Activated T-cell treated with anti-CD3 and anti-CD28 coated beads, Interleukin-2, amount 50 U/mL, for 72 hours (primary cell): ENCODE measurements around the gene SLC23A2. TPM values are rescaled to one million over a fixed set of nuclear protein-coding genes. Genes with fewer than 3 reads are reported as not detected.
A peak's percentile ranks its signal among the peaks of the same experiment; 100 is the strongest.

Source experiments
- ATAC-seq, 2 donors: fragments of 150-1000 bp; cut with Tn5 transposase; replicated peaks in 1 of 2; 2 replicates each; pipeline ENCODE4 v1.10.0; 2021; ENCODE audit warnings: moderate library complexity in 2 of 2, mild to moderate bottlenecking in 1 of 2
- DNase-seq, 2 donors: peaks; one replicate each; pipeline ENCODE4 v3.0.0; 2021 to 2022; ENCODE audit warnings: mixed read lengths in 1 of 2
- H3K27ac Mint-ChIP-seq: one replicate; pipeline ENCODE4 v1.8.0; 2022; ENCODE audit warnings: mild to moderate bottlenecking, moderate library complexity, mixed read lengths
- H3K27me3 Mint-ChIP-seq: one replicate; pipeline ENCODE4 v1.8.0; 2022; ENCODE audit warnings: low read depth, mixed read lengths
- H3K36me3 Mint-ChIP-seq, 2 donors: one replicate each; pipeline ENCODE4 v1.8.0; 2022; ENCODE audit warnings: mixed read lengths in 2 of 2, mild to moderate bottlenecking in 1 of 2; ENCODE audit not compliant: insufficient read depth in 2 of 2
- H3K4me1 Mint-ChIP-seq: one replicate; pipeline ENCODE4 v1.8.0; 2022; ENCODE audit warnings: low read depth, mixed read lengths
- H3K4me3 Mint-ChIP-seq, 2 donors: one replicate each; pipeline ENCODE4 v1.8.0; 2022; ENCODE audit warnings: mild to moderate bottlenecking in 2 of 2, mixed read lengths in 2 of 2, moderate library complexity in 2 of 2
- H3K9me3 Mint-ChIP-seq, 2 donors: one replicate each; pipeline ENCODE4 v1.8.0; 2022; ENCODE audit warnings: mixed read lengths in 2 of 2
- total RNA-seq, 2 donors: library from RNA; stranded (reverse); gene quantifications; one replicate each; pipeline ENCODE4 v1.2.3, GENCODE V29; 2022

SLC23A2 gene
- total RNA-seq, 2 donors from 2014 or later: 21.4 to 22.2 TPM

DNA sequence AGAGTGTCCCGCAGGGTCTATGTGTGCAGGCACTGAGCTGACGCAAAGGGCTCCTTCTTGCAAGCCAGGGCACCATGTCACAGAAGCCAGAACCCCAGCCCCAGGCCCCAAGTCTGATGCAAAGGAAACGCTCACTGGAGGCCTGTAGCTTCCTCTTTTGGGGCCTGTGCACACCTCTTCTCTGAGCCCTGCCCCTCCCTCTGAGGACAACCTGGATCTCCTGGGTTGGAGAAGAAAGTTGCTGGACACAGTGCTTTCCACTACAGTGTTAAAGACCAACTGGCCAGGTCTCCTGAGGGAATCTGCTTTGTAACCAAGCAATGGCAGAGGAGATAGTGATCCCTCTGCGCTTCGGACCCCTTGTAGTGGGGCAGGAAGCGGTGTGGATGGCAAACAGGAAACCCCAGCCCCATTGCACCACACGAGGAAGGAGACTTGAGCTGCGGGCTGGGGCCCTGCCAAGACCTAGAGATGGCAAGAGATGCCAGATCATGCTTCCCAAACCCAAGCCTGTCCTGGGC is 189.6 kb downstream of the SLC23A2 start:
- Mint-ChIP-seq H3K36me3 (peaks cover 5 to 6% of the 10 kb centered on the region in 2 donors), H3K27ac (peak overlapping the region; percentile 87), H3K4me1 (peaks cover 73% of the 10 kb centered on the region), H3K4me3 (peak overlapping the region; percentile 97 to 99), H3K9me3 (no peaks in the 10 kb centered on the region), H3K27me3 (no peaks in the 10 kb centered on the region)
- ATAC-seq (peak; percentile 28 to 38), DNase-seq (peak; percentile 61 to 73)

DNA sequence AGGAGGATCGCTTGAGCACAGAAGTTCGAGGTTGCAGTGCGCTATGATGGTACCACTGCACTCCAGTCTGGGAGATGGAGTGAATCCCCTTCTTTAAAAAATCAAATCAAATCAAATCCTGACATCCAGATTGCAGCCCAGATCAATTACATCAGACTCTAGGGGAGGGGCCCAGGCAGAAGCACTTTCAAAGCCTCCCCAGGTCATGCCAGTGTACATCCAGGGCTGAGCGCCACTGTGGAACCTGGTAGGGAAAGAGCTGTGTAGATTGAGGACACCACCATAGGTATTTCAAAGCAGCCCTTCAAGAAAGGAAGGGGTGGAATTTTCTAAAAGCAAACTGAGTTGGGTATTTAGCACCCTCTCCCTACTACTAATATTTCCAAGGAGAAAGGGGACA is 190.1 kb downstream of the SLC23A2 start:
- H3K4me1 Mint-ChIP-seq: peaks cover 73% of the 10 kb centered on the region
- no peak overlapping the region for H3K27ac Mint-ChIP-seq
- H3K4me3 Mint-ChIP-seq: peak overlapping the region; percentile 97 to 99
- DNase-seq (no peak), ATAC-seq (no peak)
- H3K9me3 Mint-ChIP-seq: no peaks in the 10 kb centered on the region
- no peaks in the 10 kb centered on the region for H3K27me3 Mint-ChIP-seq
- H3K36me3 Mint-ChIP-seq: peaks cover 5% of the 10 kb centered on the region in 2 donors

DNA sequence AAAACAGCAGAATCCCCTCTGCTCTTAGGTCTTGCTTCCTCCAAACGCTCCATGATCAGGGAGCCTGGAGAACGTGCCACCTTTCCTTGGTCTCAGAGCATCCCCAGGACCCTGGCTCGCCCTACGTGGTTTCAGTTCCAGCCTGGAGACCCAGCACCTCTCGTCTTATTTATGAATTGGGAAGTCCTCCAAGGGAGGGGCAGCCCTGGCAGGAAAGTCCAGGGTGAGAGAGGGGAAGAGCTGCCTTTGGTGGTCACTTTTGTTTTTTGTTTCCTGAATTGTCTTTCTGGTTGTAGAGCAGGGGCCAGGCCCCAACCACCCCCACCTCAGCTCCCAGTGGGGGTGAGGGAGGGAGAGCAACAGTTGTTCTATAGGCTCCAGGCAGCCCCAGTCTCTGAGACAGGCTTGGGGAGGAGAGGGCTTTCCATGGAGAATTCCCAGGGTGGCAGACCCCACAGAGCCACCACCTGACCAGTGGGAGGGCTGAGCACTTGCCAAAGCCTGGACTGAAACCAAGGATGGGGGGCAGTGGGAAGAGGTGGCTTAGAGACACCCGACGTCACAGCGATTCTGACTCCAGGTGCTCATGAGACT is 190.8 kb downstream of the SLC23A2 start:
- H3K27me3 Mint-ChIP-seq: no peaks in the 10 kb centered on the region
- peaks cover 73% of the 10 kb centered on the region for H3K4me1 Mint-ChIP-seq
- no peak for ATAC-seq
- H3K9me3 Mint-ChIP-seq: no peaks in the 10 kb centered on the region
- DNase-seq: no peak
- no peak overlapping the region for H3K27ac Mint-ChIP-seq
- H3K4me3 Mint-ChIP-seq: peak overlapping the region in 1 of 2 donors; percentile 99
- peaks cover 3 to 5% of the 10 kb centered on the region in 2 donors for H3K36me3 Mint-ChIP-seq

DNA sequence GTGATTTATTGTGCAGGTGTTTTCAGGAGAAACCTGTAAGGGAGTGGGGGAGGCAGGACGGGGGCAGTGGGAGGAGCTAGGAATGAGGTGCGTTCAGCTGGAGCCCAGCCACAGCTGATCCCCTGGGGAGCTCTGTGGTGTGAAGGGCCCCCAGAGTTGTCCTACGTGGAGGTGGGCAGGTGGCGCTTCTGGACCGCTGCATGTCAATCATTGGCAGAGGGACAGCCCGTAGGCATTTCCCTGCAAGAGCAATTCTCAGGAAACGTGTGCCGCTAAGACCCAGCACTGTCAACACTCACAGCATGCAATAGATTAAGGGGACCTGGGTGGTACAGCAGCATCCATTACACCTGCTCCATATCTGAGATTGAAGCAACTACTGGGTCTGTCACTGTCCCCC is 191.6 kb downstream of the SLC23A2 start:
- H3K27me3 Mint-ChIP-seq: no peaks in the 10 kb centered on the region
- no peaks in the 10 kb centered on the region for H3K9me3 Mint-ChIP-seq
- no peak for DNase-seq
- no peak overlapping the region for H3K4me3 Mint-ChIP-seq
- H3K4me1 Mint-ChIP-seq: peaks cover 73% of the 10 kb centered on the region
- no peak overlapping the region for H3K27ac Mint-ChIP-seq
- no peak for ATAC-seq
- peaks cover 3 to 4% of the 10 kb centered on the region in 2 donors for H3K36me3 Mint-ChIP-seq

DNA sequence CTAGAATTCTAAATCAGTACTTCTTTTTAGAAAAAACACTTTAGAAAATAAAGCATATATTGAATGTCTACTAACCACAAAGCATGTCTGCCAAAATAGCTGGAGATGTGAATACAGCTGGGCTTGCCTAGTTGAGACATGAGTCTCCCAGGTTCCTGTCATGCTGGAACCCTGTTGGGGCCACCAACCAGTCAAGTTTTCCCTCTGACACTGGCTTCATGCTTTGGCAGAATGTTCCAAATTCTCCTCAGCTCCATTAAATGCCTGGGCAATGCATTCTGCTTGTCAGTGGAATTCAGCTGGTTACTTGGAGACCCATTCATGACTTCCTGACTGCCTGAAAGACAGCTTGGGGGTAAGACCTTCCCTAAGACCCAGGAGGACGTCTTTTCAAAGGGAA is 192.4 kb downstream of the SLC23A2 start:
- H3K4me1 Mint-ChIP-seq: peaks cover 68% of the 10 kb centered on the region
- no peak overlapping the region for H3K4me3 Mint-ChIP-seq
- ATAC-seq: no peak

DNA sequence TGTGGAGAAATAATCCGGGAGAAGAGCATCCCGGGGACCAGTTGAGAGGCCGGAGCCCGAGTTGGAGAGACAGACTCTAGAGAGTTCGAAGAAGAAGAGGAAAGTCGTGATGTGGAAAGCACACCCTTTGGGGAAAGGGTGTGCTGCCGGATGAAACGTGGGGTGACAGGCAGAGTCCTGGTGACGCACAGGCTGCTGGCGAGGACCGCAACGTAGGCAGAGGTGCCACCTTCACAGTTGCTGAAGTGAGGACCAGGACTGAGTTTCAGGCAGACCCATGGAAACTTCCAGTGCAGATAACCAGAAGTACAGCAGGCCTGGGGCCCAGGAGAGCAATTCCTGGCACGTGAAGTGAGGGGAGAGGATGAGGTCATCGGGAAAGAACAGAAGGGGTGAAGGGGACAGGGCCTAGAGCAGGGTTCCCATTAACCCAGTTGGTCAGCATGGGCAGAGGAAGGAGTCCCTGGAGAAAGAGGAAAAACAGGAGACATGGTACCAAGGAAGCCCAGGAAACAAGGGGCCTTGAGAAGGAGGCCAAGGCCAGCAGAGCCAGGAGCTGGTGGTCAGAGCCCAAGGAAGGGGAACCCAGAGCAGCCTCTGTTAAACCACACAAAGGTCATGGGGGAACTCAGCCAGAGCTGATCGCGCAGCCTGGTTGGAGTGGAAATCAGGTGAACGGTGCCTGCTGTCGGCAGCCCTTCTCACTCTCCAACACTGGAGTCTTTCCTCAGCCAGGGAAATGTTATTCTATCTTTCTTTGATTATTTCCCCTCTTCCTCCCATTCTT is 195.5 kb downstream of the SLC23A2 start:
- ATAC-seq: no peak
- Mint-ChIP-seq H3K27me3 (no peaks in the 10 kb centered on the region), H3K9me3 (no peaks in the 10 kb centered on the region), H3K4me1 (peaks cover 38% of the 10 kb centered on the region), H3K4me3 (no peak overlapping the region), H3K36me3 (peaks cover 0 to 2% of the 10 kb centered on the region in 2 donors), H3K27ac (no peak overlapping the region)
- no peak for DNase-seq

More for the DNA sequence above, 192.4 kb downstream of the SLC23A2 start:
- no peaks in the 10 kb centered on the region for H3K27me3 Mint-ChIP-seq
- H3K36me3 Mint-ChIP-seq: peaks cover 0 to 4% of the 10 kb centered on the region in 2 donors
- H3K27ac Mint-ChIP-seq: peak overlapping the region; percentile 55
- no peak for DNase-seq
- H3K9me3 Mint-ChIP-seq: no peaks in the 10 kb centered on the region

DNA sequence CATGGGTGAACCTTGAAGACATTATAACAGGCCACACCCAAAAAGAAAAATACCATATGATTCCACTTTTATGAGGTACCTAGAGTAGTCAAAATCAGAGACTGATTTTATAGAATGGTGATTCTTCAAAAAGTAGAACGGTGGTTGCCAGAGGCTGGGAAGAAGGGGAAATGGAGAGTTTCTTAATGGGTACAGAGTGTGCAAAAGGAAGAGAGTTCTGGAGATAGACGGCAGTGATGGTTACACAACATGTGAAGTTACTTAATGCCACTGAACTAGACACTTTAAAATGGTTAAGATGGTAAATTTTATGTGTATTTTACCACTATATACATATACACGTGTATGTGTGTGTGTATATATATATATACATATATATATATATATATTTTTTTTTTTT is 198.8 kb downstream of the SLC23A2 start:
- peaks cover 27% of the 10 kb centered on the region for H3K4me1 Mint-ChIP-seq
- H3K9me3 Mint-ChIP-seq: peaks cover 0 to 2% of the 10 kb centered on the region in 2 donors
- peaks cover 8 to 13% of the 10 kb centered on the region in 2 donors for H3K36me3 Mint-ChIP-seq
- ATAC-seq (no peak), DNase-seq (no peak)
- H3K27ac Mint-ChIP-seq: no peak overlapping the region
- no peaks in the 10 kb centered on the region for H3K27me3 Mint-ChIP-seq
- H3K4me3 Mint-ChIP-seq: no peak overlapping the region

Other genes with a start within 250 kb of the SLC23A2 start
- gene RASSF2, start 177.9 kb downstream of the SLC23A2 start, total RNA-seq: 10 to 100 TPM; 46.5 to 47.4 TPM
- gene TMEM230, start 111.6 kb upstream of the SLC23A2 start, total RNA-seq: 10 to 100 TPM; 70.9 to 71.9 TPM
- 100 to 1,000 TPM; 383 to 474 TPM for gene PCNA, start 118.4 kb upstream of the SLC23A2 start, total RNA-seq
- gene CDS2, start 125.5 kb upstream of the SLC23A2 start, total RNA-seq: 10 to 100 TPM; 62.0 to 67.2 TPM